Spleen (tissue), 7 donors: ENCODE data around the gene FOLR1.
"Not testable (repeated sequence)": the region's sequence is repeated elsewhere in the genome, so short reads cannot be mapped to it uniquely, and the experiment has no call there.

Experiments used
- CTCF ChIP-seq, 11 experiments: fragments of 200-600 bp in 7 of 11; fragments of 450-650 bp in 4 of 11; sonication (generic) in 4 of 11; IDR thresholded peaks in 8 of 11; conservative IDR thresholded peaks in 3 of 11; 1 replicate in 7 of 11; 2 replicates in 4 of 11; pipeline versions ENCODE4 v1.4.0 to v1.8.0; 2016 to 2021; ENCODE audit warnings: antibody characterized with exemption in 11 of 11, inconsistent platforms in 4 of 11, mild to moderate bottlenecking in 1 of 11
- POLR2A ChIP-seq, 3 donors: fragments of 450-650 bp; IDR thresholded peaks; one replicate each; pipeline ENCODE4 v1.5.1; 2017; ENCODE audit warnings: antibody characterized with exemption in 3 of 3, mild to moderate bottlenecking in 1 of 3
- POLR2AphosphoS5 ChIP-seq, 3 donors: sonication (generic); formaldehyde crosslinking; IDR thresholded peaks; one replicate each; pipeline ENCODE4 v1.5.1; 2017; ENCODE audit warnings: antibody characterized with exemption in 3 of 3
- donor health status: DM: no; HTN: no; CAD: no; lungs with moderate emphysema.
- donor health status: DM: no; HTN: no; CAD: no.
- donor health status: DM: no; HTN: no; CAD: no.

- not testable (repeated sequence) for TF ChIP-seq POLR2AphosphoS5 (IDR thresholded peaks at IDR 0.05); CTCF (IDR thresholded peaks at IDR 0.05 in 8 of 11, conservative IDR thresholded peaks at IDR 0.05 in 3 of 11); POLR2A (IDR thresholded peaks at IDR 0.05)
These were observed 10.4 kb upstream of the FOLR1 start for GRCh38 chr11:72181553-72181958.
